CD1c-positive myeloid dendritic cell (primary cell): ENCODE results near the gene GRAP2.
"Not testable (repeated sequence)": the region's sequence is repeated elsewhere in the genome, so short reads cannot be mapped to it uniquely, and the experiment has no call there.

ENCODE experiments used
- DNase-seq: peaks from one replicate; pipeline ENCODE4 v3.0.0-alpha.2; 2016; ENCODE audit errors: extremely low spot score

GRAP2 gene

DNA sequence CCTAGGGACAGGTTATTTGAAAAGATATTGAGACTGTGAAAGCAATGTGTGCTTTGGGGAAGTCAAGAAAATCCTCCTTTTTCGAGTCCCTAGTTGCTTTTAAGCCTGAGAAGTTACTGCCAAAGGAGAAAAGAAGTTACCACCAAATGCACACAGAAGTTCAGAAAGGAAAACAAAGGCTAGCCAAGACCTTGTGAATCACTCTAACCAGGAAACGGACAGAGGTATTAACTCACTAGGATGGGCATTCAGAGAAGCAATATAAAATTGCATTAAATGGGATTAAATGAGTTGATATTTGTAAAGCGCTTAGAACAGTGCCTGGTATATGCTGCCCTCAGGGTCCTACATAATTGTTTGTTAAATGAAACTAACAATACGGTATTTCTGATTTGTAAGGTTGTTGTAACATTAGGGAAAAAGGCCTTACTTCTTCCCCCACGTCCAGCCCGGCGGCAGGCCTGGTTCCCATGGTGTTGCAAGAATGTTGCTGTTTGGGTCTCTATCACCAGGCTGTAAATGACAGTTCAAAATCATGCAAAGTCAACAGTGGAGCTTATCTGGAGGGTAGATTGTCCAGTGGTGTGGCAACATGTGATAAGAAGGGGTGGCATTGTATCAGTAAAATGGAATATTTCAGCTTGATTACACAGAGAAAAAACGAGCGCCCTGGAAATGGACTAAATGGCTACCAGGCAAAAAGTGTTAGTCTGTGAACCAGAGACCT lies 66.4 kb downstream of the GRAP2 start:
- DNase-seq, result no peak

DNA sequence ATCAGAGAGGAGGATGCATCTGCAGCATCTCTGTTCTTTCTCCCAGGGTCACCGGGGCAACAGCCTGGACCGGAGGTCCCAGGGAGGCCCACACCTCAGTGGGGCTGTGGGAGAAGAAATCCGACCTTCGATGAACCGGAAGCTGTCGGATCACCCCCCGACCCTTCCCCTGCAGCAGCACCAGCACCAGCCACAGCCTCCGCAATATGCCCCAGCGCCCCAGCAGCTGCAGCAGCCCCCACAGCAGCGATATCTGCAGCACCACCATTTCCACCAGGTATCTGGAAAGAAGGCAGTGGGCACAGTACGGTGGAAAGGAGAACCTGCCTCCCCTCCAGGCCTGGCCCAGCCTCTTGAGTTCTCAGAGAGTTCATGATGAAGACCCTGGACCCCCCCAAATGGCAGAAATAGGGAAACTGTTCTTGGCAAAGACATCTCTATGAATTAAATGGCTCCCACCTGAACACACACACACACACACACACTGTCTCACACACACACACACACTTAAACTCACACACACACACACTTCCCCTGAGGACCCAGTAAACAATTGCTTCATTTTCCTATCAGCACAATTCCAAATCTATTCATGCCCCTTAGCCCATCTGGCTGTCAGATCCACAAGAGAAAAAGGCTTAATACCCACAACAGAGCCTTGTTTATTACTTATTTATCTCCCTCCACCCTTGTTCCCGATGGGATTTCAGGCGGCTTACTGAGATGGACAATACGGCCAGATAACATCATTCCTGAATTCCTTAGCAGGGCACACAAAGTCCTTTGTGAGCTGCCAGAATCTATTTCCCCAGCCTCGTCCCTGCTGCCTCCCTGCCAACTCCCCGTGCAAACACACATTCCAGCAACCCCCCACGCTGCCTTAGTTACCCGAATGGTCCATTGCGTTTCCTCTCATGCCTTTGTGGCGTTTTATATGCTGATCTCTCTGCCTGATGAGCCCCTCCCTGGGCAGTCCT lies 67.4 kb downstream of the GRAP2 start:
- no peak for DNase-seq

- no peak for DNase-seq
These were observed 69.9 kb downstream of the GRAP2 start for GRCh38 chr22:39970742-39971141.

DNA sequence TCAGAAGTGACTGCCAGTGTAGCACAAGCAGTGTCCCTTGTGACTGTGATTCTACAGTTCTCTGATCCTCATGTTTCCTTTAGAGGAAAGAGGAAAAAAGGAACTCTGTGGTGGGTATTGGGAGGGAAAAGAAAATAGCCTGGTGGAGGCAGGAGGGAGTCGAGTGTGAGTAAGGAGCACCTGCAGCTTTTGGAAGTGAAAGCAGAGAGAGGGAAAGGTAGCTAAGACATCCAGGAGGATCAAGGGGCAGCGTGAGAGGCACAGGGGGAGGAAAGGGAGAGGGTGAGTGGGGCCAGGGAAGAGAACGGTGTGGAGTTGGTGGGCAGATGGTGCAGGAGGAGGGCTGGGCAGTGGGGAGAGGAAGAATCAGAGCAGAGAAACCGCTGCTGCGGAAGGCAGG lies 71.8 kb downstream of the GRAP2 start:
- DNase-seq, result no peak

- DNase-seq, result no peak
These were observed 72.8 kb downstream of the GRAP2 start for GRCh38 chr22:39973656-39974055.

- DNase-seq, result no peak
These were observed 73.2 kb downstream of the GRAP2 start for GRCh38 chr22:39974065-39974464.

DNA sequence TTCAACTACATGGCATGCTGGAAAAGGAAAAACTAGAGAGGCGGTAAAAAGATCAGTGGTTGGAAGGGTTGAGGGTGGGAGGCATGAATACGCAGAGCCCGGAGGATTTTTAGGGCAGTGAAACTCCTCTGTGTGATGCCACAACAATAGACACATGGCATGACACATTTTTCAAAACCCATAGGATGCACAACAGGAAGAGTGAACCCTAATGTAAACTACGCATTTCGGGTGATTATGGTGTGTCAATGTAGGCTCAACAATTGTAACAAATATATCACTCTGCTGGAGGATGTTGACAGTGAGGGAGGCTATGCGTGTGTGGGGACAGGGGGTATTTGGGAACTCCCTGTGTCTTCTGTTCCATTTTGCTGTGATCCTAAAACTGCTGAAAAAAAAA lies 78.2 kb downstream of the GRAP2 start:
- DNase-seq, result no peak

- no peak for DNase-seq
These were observed 78.6 kb downstream of the GRAP2 start for GRCh38 chr22:39979458-39979857.

- DNase-seq, result no peak
These were observed 79.7 kb downstream of the GRAP2 start for GRCh38 chr22:39980596-39980995.

DNA sequence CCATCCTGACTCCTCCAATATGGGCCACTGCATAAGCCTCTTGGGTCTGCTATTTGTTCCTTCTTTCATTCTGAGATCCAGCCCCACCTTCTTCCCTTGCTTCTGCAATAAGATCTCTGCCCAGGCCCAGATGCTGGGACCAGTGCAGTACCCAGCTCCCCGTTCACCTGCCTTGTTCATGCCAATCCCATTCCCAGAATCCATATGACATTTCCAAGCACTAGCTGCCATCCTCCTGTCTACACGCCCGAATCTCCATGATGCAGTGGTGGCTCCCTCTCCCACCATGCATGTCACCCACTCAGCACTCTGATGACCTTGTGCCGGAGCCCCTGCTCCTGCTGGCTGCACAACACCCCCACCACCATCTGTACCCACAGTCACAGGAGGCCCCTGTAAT lies 82.5 kb downstream of the GRAP2 start:
- no peak for DNase-seq

DNA sequence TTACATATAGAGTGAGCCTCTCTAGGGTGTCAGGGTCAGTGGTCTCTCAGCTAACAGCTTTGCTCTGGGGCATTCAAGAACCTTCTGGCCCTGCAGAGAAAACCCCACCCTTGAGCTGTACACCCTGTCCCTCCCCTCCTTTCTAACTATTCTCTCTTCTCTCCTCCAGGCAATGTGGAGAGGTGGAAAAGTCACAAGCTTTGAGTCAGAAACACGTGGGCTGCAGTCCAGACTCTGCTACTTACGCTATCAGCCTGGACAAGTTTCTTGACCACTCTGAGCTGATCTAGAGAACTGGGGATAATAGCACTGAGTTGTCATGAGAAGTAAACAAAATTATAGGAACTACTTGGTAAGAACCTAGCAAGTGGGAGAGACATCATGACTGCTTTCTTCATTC lies 83.1 kb downstream of the GRAP2 start:
- no peak for DNase-seq

- DNase-seq, result no peak
These were observed 83.9 kb downstream of the GRAP2 start for GRCh38 chr22:39984746-39985145.

- DNase-seq, result no peak
These were observed 84.6 kb downstream of the GRAP2 start for GRCh38 chr22:39985383-39986035.

GRCh38 chr22:39988386-39989114 lies 87.7 kb downstream of the GRAP2 start:
- DNase-seq, result no peak

- DNase-seq, result no peak
These were observed 88.7 kb downstream of the GRAP2 start for GRCh38 chr22:39989633-39990032.

DNA sequence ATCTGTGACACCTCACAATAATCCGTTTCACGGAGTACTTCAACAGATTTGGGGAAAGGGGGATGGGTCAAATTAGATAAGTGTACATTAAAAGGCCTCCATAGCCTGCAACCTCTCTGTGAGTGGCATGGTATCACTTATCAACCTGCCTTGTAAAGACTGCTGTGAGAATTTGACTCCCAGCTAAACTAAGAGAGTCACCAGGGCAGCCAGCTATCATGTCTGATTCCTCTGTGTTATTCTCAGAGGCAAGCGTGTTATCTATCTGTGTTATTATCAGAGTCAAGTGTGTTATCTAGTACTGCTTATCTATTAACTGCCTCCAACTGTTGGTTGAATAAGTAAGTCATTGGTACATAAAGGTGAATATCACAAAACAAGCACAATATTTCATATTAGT lies 89.8 kb downstream of the GRAP2 start:
- DNase-seq, result no peak

GRCh38 chr22:39991159-39991860 lies 90.4 kb downstream of the GRAP2 start:
- no peak for DNase-seq

DNA sequence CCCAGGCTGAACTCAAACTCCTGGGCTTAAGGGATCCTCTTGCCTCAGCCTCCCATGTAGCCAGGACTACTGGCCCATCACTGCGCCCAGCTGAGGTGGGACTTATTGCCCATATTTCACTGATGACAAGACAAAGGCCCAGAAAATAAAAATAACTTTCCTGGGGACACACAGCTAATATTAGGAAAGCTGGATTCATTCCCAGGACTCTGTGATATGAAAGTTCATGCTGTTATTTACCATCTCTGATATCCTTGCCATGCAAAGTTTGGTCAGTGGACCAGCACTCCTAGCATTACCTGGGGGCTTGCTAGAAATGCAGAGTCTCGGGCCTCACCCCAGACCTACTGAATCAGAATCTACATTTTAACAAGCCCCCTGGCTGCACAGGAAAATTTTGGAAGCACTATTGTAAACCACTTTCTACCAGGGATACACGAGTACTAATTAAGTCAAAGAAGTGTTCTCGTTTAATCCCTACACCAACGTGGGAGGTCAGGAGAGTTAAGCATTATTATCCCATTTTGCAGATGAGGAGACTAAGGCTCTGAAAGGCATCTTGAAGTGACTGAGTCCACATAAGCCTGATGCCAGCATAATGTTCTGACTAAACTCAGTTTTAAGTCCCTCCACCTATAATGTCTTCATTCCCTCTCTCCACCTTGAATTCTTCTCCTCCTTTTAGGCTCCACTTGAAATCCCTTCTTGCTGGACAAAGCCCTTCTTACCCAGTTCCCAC lies 91.4 kb downstream of the GRAP2 start:
- DNase-seq, result no peak

- not testable (repeated sequence) for DNase-seq
These were observed 92.0 kb downstream of the GRAP2 start for GRCh38 chr22:39992894-39993293.

DNA sequence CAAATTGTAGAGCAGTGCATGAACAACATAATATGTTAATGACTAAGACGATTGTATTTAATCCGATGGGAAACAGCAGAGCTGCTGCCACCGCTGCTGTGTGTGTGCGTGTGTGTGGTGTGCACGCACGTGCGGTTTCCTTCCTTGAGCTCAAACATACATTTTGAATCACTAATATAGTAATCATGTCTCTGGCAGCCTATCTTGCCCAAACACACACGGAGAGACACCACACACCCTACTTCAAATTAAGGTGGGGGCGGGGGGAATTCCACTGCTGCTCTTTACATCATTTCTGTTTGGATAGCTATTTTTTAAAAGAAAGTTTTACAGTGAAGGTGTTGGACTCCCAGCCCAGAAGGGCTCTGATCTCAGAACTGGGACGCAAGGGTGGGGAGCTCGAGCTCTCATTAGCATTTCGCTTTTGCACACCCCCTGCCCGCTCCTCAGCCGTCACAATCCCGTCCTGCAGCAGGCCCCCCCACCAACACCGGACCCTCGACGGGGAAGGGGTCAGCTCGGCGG lies 93.2 kb downstream of the GRAP2 start:
- no peak for DNase-seq
